CD4-positive, CD25-positive, alpha-beta regulatory T cell (primary cell): ENCODE results near the gene CEP76. TPM values are rescaled to one million over a fixed set of nuclear protein-coding genes. Genes with fewer than 3 reads are reported as not detected.
A peak's percentile ranks its signal among the peaks of the same experiment; 100 is the strongest.

Source experiments
- ATAC-seq, 2 donors: fragments of 150-1000 bp; cut with Tn5 transposase; one replicate each; pipeline ENCODE4 v1.10.0; 2021; ENCODE audit warnings: low read depth in 2 of 2, moderate number of reproducible peaks in 2 of 2, moderate library complexity in 1 of 2
- DNase-seq, 3 donors: peaks; one replicate each; pipeline versions ENCODE4 v3.0.0 to v3.0.0-alpha.2; 2012 to 2022; ENCODE audit warnings: mixed read lengths in 1 of 3
- H3K27ac ChIP-seq: one replicate; pipeline ENCODE4 v1.7.0; 2013; ENCODE audit warnings: mild to moderate bottlenecking, low read length; ENCODE audit not compliant: insufficient read depth, poor library complexity, severe bottlenecking
- H3K27me3 ChIP-seq: one replicate; pipeline ENCODE4 v1.7.0; 2013; ENCODE audit warnings: low read length; ENCODE audit not compliant: control insufficient read depth, insufficient read depth
- H3K36me3 ChIP-seq: one replicate; pipeline ENCODE4 v1.7.0; 2013; ENCODE audit warnings: mild to moderate bottlenecking, low read length, moderate library complexity; ENCODE audit not compliant: control insufficient read depth, insufficient read depth
- H3K4me1 ChIP-seq: 2 replicates; pipeline ENCODE4 v1.7.0; 2013; ENCODE audit warnings: mild to moderate bottlenecking, low read length; ENCODE audit not compliant: insufficient read depth, control insufficient read depth, poor library complexity, severe bottlenecking
- H3K4me3 ChIP-seq: one replicate; pipeline ENCODE4 v1.7.0; 2013; ENCODE audit warnings: low read depth, mild to moderate bottlenecking, low read length, moderate library complexity
- H3K9me3 ChIP-seq, 2 experiments: 1 replicate in 1 of 2; 2 replicates in 1 of 2; pipeline ENCODE4 v1.7.0; 2013; ENCODE audit warnings: low read length in 2 of 2, mild to moderate bottlenecking in 1 of 2, moderate library complexity in 1 of 2; ENCODE audit not compliant: control insufficient read depth in 2 of 2
- H3K27ac Mint-ChIP-seq, 3 donors: one replicate each; pipeline ENCODE4 v1.8.0; 2020 to 2022; ENCODE audit warnings: mild to moderate bottlenecking in 3 of 3, mixed read lengths in 3 of 3, moderate library complexity in 2 of 3
- H3K27me3 Mint-ChIP-seq: one replicate; pipeline ENCODE4 v1.8.0; 2022; ENCODE audit warnings: mild to moderate bottlenecking, mixed read lengths
- H3K36me3 Mint-ChIP-seq: one replicate; pipeline ENCODE4 v1.8.0; 2020; ENCODE audit warnings: mixed read lengths
- H3K4me1 Mint-ChIP-seq, 4 donors: one replicate each; pipeline ENCODE4 v1.8.0; 2020 to 2022; ENCODE audit warnings: mixed read lengths in 4 of 4, mild to moderate bottlenecking in 1 of 4
- H3K4me3 Mint-ChIP-seq, 4 donors: one replicate each; pipeline ENCODE4 v1.8.0; 2020 to 2022; ENCODE audit warnings: mild to moderate bottlenecking in 4 of 4, mixed read lengths in 4 of 4, moderate library complexity in 3 of 4
- H3K9me3 Mint-ChIP-seq, 7 donors: one replicate each; pipeline ENCODE4 v1.8.0; 2020 to 2022; ENCODE audit warnings: mixed read lengths in 7 of 7, mild to moderate bottlenecking in 3 of 7, moderate library complexity in 2 of 7
- polyA plus RNA-seq, 4 donors: library from polyadenylated mRNA; unstranded; fragments of 300-500 nt; fragmentation: Illumina TruSeq; gene quantifications; one replicate each; pipeline ENCODE4 v1.2.3, GENCODE V29; 2021
- total RNA-seq: library from RNA; stranded (reverse); gene quantifications from one replicate; pipeline ENCODE4 v1.2.3, GENCODE V29; 2022

CEP76 gene
- total and polyA plus RNA-seq, 5 donors from 2014 or later, result 7.3 to 14.2 (median 8.8) TPM

DNA sequence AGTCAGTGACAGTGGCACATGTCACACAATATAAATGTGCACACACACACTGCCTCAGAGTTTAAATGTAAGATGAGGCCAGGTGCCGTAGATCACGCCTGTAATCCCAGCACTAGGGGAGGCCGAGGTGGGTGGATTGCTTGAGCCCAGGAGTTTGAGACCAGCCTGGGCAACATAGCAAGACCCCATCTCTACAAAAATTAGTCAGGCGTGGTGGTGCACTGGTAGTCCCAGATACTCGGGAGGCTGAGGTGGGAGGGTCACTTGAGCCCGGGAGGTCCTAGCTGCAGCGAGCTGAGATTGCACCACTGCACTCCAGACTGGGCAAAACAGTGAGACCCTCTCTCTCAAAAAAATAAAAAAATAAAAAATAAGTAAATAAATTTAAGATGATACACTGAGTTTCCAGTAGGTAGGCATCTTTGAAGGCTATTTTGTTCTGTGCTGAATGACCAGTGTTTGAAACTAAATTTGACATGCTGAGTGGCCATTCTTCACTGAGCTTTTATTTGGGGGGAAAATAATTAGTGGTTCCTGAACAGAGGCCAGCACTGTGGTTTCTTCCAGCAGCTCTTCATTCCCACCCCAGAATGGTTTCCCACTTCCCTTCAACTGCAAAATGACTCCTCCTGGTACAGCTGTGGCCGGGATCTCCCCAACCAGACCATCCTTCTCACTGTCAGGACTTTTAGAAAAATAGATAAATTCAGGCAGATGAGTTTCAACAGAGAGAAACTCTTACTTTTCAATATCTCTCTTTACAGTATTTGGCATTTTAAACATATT, 45.2 kb upstream of the CEP76 start:
- no peaks in the 10 kb centered on the region for H3K27me3 ChIP-seq
- ATAC-seq (no peak), DNase-seq (no peak)
- H3K36me3 Mint-ChIP-seq, result no peaks in the 10 kb centered on the region
- H3K27ac ChIP-seq, result no peak overlapping the region
- H3K4me1 ChIP-seq, result peaks cover 6% of the 10 kb centered on the region
- no peak overlapping the region for H3K27ac Mint-ChIP-seq
- peaks cover 6 to 29% (median 10%) of the 10 kb centered on the region in 4 donors for H3K4me1 Mint-ChIP-seq
- H3K4me3 Mint-ChIP-seq, result no peak overlapping the region
- no peak overlapping the region for H3K4me3 ChIP-seq
- no peaks in the 10 kb centered on the region for H3K9me3 Mint-ChIP-seq
- H3K27me3 Mint-ChIP-seq, result peaks cover 4% of the 10 kb centered on the region
- no peaks in the 10 kb centered on the region for H3K36me3 ChIP-seq
- H3K9me3 ChIP-seq, result no peaks in the 10 kb centered on the region

DNA sequence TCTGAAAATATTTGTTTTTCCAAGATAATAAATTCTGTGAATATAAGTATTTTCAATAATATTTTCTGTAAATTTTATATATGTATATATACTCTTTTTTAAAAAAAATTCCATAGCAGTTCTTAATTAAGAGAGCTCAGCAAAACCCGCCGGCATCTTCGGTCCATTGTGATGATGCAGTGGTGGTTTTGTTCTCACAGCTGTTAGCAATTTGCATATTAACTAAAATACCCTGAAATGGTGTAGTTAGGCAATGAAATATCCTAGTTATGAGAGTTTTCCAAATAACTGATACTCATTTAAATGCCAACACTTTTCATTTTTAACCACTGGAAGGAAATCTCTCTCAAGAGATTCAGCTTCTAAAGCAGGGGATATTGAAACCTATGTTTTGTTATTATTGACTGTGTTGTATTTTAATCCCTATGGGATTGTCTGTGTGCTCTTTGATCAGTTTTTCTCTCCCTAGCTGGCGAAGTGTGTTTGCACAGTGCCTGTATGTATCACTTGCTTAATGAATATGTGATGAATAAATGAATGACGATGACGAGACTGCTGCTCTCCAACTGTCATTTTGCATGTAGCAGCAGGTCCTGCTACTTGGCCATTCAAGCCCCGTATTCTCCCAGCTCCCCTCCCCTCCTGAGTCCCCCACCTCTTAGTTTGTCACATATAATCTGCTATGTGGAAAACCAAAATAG, 42.7 kb upstream of the CEP76 start:
- Mint-ChIP-seq H3K27me3 (peaks cover 4% of the 10 kb centered on the region), H3K4me3 (no peak overlapping the region), H3K9me3 (no peaks in the 10 kb centered on the region), H3K4me1 (peaks cover 2 to 19% (median 7%) of the 10 kb centered on the region in 4 donors), H3K36me3 (no peaks in the 10 kb centered on the region), H3K27ac (no peak overlapping the region)
- no peaks in the 10 kb centered on the region for H3K9me3 ChIP-seq
- no peak overlapping the region for H3K27ac ChIP-seq
- H3K4me1 ChIP-seq, result peaks cover 3% of the 10 kb centered on the region
- H3K27me3 ChIP-seq, result no peaks in the 10 kb centered on the region
- no peak overlapping the region for H3K4me3 ChIP-seq
- ATAC-seq (no peak), DNase-seq (no peak)
- no peaks in the 10 kb centered on the region for H3K36me3 ChIP-seq

DNA sequence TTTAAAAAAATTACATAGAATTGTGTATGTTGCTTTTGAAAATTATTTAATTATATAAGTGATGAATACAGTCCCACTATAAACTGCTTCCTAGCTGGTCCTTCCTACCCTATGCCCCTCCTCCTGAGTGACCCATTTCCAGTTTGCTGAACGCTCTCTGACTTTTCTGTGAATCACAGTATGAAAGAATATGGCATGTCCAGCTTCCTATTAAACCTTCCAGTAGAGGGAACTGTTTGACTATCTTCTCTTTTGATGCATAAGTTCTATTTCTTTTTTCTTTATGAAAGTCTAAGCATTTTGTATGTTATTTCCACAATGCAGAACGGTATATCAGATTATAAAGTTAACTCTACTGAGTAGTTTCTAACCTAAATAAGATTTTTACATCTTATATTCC, 41.6 kb upstream of the CEP76 start:
- Histone ChIP-seq H3K4me3 (no peak overlapping the region), H3K4me1 (no peaks in the 10 kb centered on the region), H3K27ac (no peak overlapping the region), H3K9me3 (no peaks in the 10 kb centered on the region), H3K27me3 (no peaks in the 10 kb centered on the region), H3K36me3 (no peaks in the 10 kb centered on the region)
- H3K4me3 Mint-ChIP-seq, result no peak overlapping the region
- H3K36me3 Mint-ChIP-seq, result no peaks in the 10 kb centered on the region
- H3K4me1 Mint-ChIP-seq, result peaks cover 0 to 8% (median 4%) of the 10 kb centered on the region in 4 donors
- no peaks in the 10 kb centered on the region for H3K9me3 Mint-ChIP-seq
- peak in 1 of 2 donors; percentile 56 for ATAC-seq
- peaks cover 4% of the 10 kb centered on the region for H3K27me3 Mint-ChIP-seq
- H3K27ac Mint-ChIP-seq, result no peak overlapping the region
- DNase-seq, result peak in 2 of 3 donors; percentile 45 to 73

DNA sequence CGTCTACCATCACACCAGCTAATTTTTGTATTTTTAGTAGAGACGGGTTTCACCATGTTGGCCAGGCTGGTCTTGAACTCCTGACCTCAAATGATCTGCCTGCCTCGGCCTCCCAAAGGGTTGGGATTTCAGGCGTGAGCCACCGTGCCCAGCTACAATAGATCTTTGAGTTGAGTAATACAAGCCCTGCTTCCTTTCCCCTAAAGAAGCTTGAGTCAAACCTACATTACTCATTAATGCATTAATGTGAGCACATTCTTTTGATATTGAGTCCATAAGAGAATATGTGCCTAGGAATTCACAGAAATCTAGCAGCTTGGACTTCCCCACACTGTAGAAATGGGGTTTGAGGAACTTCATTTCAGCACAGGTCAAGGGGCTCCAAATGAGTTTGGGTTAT, 39.9 kb upstream of the CEP76 start:
- no peaks in the 10 kb centered on the region for H3K9me3 Mint-ChIP-seq
- no peaks in the 10 kb centered on the region for H3K27me3 ChIP-seq
- ATAC-seq, result no peak
- H3K4me1 Mint-ChIP-seq, result peaks cover 0 to 6% (median under 1%) of the 10 kb centered on the region in 4 donors
- no peak overlapping the region for H3K27ac Mint-ChIP-seq
- H3K36me3 Mint-ChIP-seq, result no peaks in the 10 kb centered on the region
- no peaks in the 10 kb centered on the region for H3K36me3 ChIP-seq
- DNase-seq, result no peak
- no peak overlapping the region for H3K4me3 ChIP-seq
- no peak overlapping the region for H3K27ac ChIP-seq
- no peaks in the 10 kb centered on the region for H3K9me3 ChIP-seq
- no peak overlapping the region for H3K4me3 Mint-ChIP-seq
- no peaks in the 10 kb centered on the region for H3K4me1 ChIP-seq
- peaks cover 4% of the 10 kb centered on the region for H3K27me3 Mint-ChIP-seq

DNA sequence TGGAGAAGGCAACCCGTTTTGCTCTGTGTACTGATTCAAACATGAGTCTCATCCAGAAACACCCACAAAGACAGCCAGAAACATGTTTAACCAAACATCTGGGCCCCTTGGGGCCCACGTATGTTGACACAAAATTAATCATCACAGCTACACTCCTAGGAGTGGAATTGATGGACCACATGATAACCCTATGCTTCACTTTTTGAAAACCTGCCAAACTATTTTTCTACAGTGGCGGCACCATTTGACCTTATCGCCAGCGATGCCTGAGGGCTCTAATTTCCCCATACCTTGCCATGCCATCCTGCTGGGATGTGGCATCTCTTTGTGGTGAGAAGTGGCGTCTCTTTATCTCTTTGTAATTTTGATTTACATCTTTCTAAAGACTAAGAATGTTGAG, 38.8 kb upstream of the CEP76 start:
- Mint-ChIP-seq H3K27me3 (peaks cover 4% of the 10 kb centered on the region), H3K4me1 (peaks cover 0 to 6% (median under 1%) of the 10 kb centered on the region in 4 donors), H3K36me3 (no peaks in the 10 kb centered on the region), H3K4me3 (no peak overlapping the region), H3K27ac (no peak overlapping the region), H3K9me3 (no peaks in the 10 kb centered on the region)
- Histone ChIP-seq H3K9me3 (no peaks in the 10 kb centered on the region), H3K36me3 (no peaks in the 10 kb centered on the region), H3K4me3 (no peak overlapping the region), H3K27me3 (no peaks in the 10 kb centered on the region), H3K4me1 (no peaks in the 10 kb centered on the region), H3K27ac (no peak overlapping the region)
- no peak for ATAC-seq
- no peak for DNase-seq

DNA sequence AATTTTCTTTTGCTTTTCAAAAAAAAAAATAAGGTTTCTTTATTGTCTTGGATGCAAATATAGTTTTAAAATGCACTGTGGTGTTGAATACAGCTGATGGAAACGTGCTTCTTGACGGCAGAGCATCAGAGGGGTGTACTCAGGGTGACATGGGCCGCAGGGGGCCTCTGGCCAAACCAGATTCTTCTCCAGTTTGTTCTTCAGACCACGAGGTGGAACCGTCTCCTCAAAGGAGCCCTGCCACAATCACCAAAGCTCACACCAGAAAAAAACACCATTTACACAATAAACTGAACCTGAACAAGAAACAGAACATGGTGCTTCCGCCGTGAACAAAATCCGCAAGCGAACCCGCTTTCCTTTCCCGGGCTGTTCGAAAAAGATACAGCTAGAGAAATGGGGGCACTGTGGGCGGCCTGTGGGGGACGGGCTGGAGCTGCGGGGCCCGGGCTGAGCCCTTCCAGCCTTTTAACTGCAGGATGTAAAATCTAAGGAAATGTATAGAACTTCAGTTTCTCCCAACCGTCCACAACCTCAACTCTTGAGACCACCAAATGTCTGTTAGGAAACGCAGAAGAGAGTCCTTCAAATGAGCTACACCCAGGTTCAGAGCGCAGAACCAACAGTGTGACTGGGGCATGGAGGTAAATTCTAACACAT, 34.9 kb upstream of the CEP76 start:
- Mint-ChIP-seq H3K27me3 (peaks cover 7% of the 10 kb centered on the region), H3K36me3 (no peaks in the 10 kb centered on the region), H3K9me3 (no peaks in the 10 kb centered on the region), H3K4me1 (no peaks in the 10 kb centered on the region), H3K4me3 (no peak overlapping the region), H3K27ac (no peak overlapping the region)
- Histone ChIP-seq H3K36me3 (no peaks in the 10 kb centered on the region), H3K27ac (no peak overlapping the region), H3K27me3 (no peaks in the 10 kb centered on the region), H3K4me3 (no peak overlapping the region), H3K4me1 (no peaks in the 10 kb centered on the region), H3K9me3 (no peaks in the 10 kb centered on the region)
- ATAC-seq (no peak), DNase-seq (no peak)

DNA sequence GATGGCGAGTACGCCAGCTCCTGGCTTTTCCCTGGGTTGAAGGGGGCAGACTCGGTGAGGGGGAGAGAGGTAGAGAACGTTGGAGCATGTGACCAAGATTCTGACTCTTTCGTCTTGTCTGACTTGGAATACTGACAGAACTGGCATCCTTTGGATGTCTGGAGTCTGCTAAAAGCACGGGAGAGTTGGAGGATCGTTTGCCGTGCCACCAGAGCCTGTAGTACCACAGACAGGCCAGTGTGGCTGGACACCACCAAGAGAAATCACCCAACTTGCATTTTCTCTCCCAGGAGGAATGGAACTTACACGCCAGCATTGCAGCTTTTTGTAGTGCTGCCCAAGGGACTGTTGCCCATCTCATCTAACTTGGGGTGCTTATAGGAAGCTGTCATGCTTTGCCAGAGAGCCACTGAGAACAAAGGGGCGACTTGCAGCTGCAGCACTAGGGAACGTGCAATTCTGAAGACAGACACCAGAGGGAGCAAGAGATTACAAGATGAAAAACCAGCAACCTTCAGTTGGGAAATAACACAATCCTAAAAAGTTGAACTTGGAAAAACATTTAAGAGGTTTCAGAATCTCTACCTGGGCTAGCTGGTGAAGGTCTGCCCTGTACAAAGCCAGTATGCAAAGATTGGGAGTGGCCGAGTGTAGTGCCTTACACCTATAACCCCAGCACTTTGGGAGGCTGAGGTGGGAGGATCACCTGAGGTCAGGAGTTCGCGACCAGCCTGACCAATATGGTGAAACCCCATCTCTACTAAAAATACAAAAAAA, 24.4 kb upstream of the CEP76 start:
- H3K27me3 Mint-ChIP-seq, result no peaks in the 10 kb centered on the region
- no peaks in the 10 kb centered on the region for H3K9me3 Mint-ChIP-seq
- H3K36me3 ChIP-seq, result peaks cover 50% of the 10 kb centered on the region
- no peaks in the 10 kb centered on the region for H3K4me1 ChIP-seq
- peaks cover 0 to 3% (median 2%) of the 10 kb centered on the region in 4 donors for H3K4me1 Mint-ChIP-seq
- ATAC-seq (peak; percentile 57 to 67), DNase-seq (peak; percentile 53 to 80 (median 67))
- no peak overlapping the region for H3K27ac ChIP-seq
- H3K4me3 Mint-ChIP-seq, result no peak overlapping the region
- H3K9me3 ChIP-seq, result no peaks in the 10 kb centered on the region
- H3K27ac Mint-ChIP-seq, result peak overlapping the region in 2 of 3 donors; percentile 48 to 79
- H3K27me3 ChIP-seq, result no peaks in the 10 kb centered on the region
- H3K36me3 Mint-ChIP-seq, result peaks cover 20% of the 10 kb centered on the region
- no peak overlapping the region for H3K4me3 ChIP-seq
